GM12878 (cell line): Measurements from ENCODE around the gene KIAA0319L. TPM values are rescaled to one million over a fixed set of nuclear protein-coding genes. Genes with fewer than 3 reads are reported as not detected.

ENCODE experiments used
- ATAC-seq: fragments of 200-7000 bp; cut with Tn5 transposase; 3 replicates; pipeline ENCODE4 v1.9.1; 2020; ENCODE audit warnings: mild to moderate bottlenecking, moderate library complexity
- BruUV-seq: library from RNA; stranded (reverse); fragments of 400-500 nt; replicated peaks from 2 replicates; lab custom pipeline; 2021; lab: Mats Ljungman, UMichigan
- CTCF ChIA-PET: fragments of 300-600 bp; sonication (Branson Sonifier 250); formaldehyde crosslinking; extraction: SDS; loops from one replicate; lab custom pipeline; 2021; ENCODE audit warnings: inconsistent platforms; lab: Yijun Ruan, JAX
- POLR2A ChIA-PET: fragments of 350-600 bp; formaldehyde crosslinking; extraction: SDS; loops from one replicate; lab custom pipeline; 2021; ENCODE audit warnings: inconsistent platforms; lab: Charles Lee
- RAD21 ChIA-PET: fragments of 300-600 bp; sonication (Branson Sonifier 250); formaldehyde crosslinking; loops from one replicate; lab custom pipeline; 2023; ENCODE audit warnings: antibody characterized with exemption; ENCODE audit not compliant: unreplicated experiment; lab: Charles Lee
- SMC1A ChIA-PET: fragments of 300-600 bp; sonication (Branson Sonifier 250); formaldehyde crosslinking; loops from one replicate; lab custom pipeline; 2023; ENCODE audit not compliant: unreplicated experiment, uncharacterized antibody; lab: Charles Lee
- DNase-seq: peaks from one replicate; pipeline ENCODE4 v3.0.0-alpha.2; 2011; ENCODE audit warnings: low read depth, low spot score
- FAIRE-seq: peaks from 3 replicates; lab custom pipeline; 2011; peaks lifted over from hg19 to GRCh38; lab: Jason Lieb, UNC
- H2AFZ ChIP-seq: 2 replicates; pipeline ENCODE4 v1.6.0; 2011; ENCODE audit warnings: low read depth, low read length, control low read depth; ENCODE audit not compliant: control insufficient read depth
- H3K27ac ChIP-seq: 2 replicates; pipeline ENCODE4 v1.5.1; 2011; ENCODE audit warnings: control low read depth; ENCODE audit not compliant: control insufficient read depth, insufficient read depth
- H3K27me3 ChIP-seq, 2 experiments: replicated peaks in 1 of 2; 2 replicates each; pipeline versions ENCODE4 v1.6.0 to v1.6.1; 2011; ENCODE audit warnings: low read length in 1 of 2; ENCODE audit not compliant: control insufficient read depth in 2 of 2, insufficient read depth in 2 of 2
- H3K36me3 ChIP-seq, 2 experiments: 2 replicates each; pipeline ENCODE4 v1.5.1; 2011; ENCODE audit warnings: low read length in 1 of 2; ENCODE audit not compliant: control insufficient read depth in 2 of 2, insufficient read depth in 2 of 2
- H3K4me1 ChIP-seq: 2 replicates; pipeline ENCODE4 v1.6.1; 2011; ENCODE audit warnings: mild to moderate bottlenecking, low read length, moderate library complexity, mixed read lengths; ENCODE audit not compliant: control insufficient read depth, insufficient read depth
- H3K4me2 ChIP-seq: 2 replicates; pipeline ENCODE4 v1.6.0; 2011; ENCODE audit warnings: control low read depth; ENCODE audit not compliant: control insufficient read depth, insufficient read depth
- H3K4me3 ChIP-seq: fragments of 200-600 bp; sonication (generic); 2 replicates; pipeline ENCODE4 v1.5.1; 2016
- H3K79me2 ChIP-seq: 2 replicates; pipeline ENCODE4 v1.6.0; 2011; ENCODE audit warnings: low read length; ENCODE audit not compliant: control insufficient read depth, insufficient read depth
- H3K9ac ChIP-seq: 2 replicates; pipeline ENCODE4 v1.8.0; 2011; ENCODE audit warnings: low read length, control low read depth, mixed read lengths; ENCODE audit not compliant: control insufficient read depth, insufficient read depth
- H3K9me3 ChIP-seq: replicated peaks from 3 replicates; pipeline ENCODE4 v1.5.1; 2011; ENCODE audit warnings: mild to moderate bottlenecking, low read length; ENCODE audit not compliant: control insufficient read depth, insufficient read depth
- H4K20me1 ChIP-seq: 2 replicates; pipeline ENCODE4 v1.6.0; 2011; ENCODE audit not compliant: control insufficient read depth, insufficient read depth
- ATF2 ChIP-seq: IDR thresholded peaks from 2 replicates; pipeline ENCODE4 v1.6.1; 2012; ENCODE audit warnings: low read length, inconsistent platforms
- HSF1 ChIP-seq: fragments of 150-350 bp; IDR thresholded peaks from 2 replicates; pipeline ENCODE4 v1.6.1; 2014; ENCODE audit warnings: mild to moderate bottlenecking, low read depth, low read length
- PKNOX1 ChIP-seq: fragments of 450-650 bp; IDR thresholded peaks from 2 replicates; pipeline ENCODE4 v1.6.1; 2016; ENCODE audit warnings: mild to moderate bottlenecking
- RFX5 ChIP-seq: IDR thresholded peaks from 2 replicates; pipeline ENCODE4 v1.6.1; 2011; ENCODE audit warnings: low read depth, low read length, improper control_type of control experiment
- WGBS: methylation state at CpG from one replicate; pipeline ENCODE4 v1.1.6; 2016; ENCODE audit warnings: low lambda C conversion rate; ENCODE audit not compliant: insufficient replicate concordance, insufficient coverage; ENCODE audit errors: missing lambda C conversion rate; 5-methylcytosine and 5-hydroxymethylcytosine counted together
- in situ Hi-C: fragments of 300-500 bp; cut with MboI; formaldehyde crosslinking; loops from 9 replicates; pipeline ENCODE4 v1.14.3; 2018; ENCODE audit warnings: mixed read lengths
- intact Hi-C: fragments of 100-400 bp; cut with micrococcal nuclease; formaldehyde crosslinking; loops from one replicate; pipeline ENCODE4 v1.14.2; 2022; ENCODE audit not compliant: unreplicated experiment
- polyA plus RNA-seq, 11 experiments: library from polyadenylated mRNA; depleted of rRNA in 4 of 11; unstranded in 6 of 11; stranded (reverse) in 5 of 11; fragments of >200 nt; fragmentation: Nextera tagmentation in 4 of 11; fragmentation: Illumina TruSeq in 1 of 11; extraction: Ambion mirVana in 4 of 11; extraction: Trizol in 1 of 11; gene quantifications; 1 replicate in 1 of 11; 2 replicates in 10 of 11; pipeline versions ENCODE4 v1.2.1 to v1.2.3, GENCODE V29; 2011 to 2016; ENCODE audit warnings: inconsistent platforms in 2 of 11, missing spikeins in 2 of 11, low read depth in 1 of 11
- total RNA-seq, 4 experiments: library from RNA; depleted of rRNA in 3 of 4; stranded (reverse); fragments of >200 nt in 3 of 4; fragmentation: Illumina TruSeq in 1 of 4; extraction: Trizol in 1 of 4; gene quantifications; 2 replicates each; pipeline versions ENCODE4 v1.2.1 to v1.2.3, GENCODE V29; 2013 to 2021

KIAA0319L gene
- total and polyA plus RNA-seq, 10 of the 15 experiments (the other 5 are each of a cell fraction or from before 2014, with no cell fraction given) = 2.6 to 57.8 (median 25.4) TPM

GRCh38 chr1:35437200-35437599 lies 120.0 kb downstream of the KIAA0319L start:
- Histone ChIP-seq H3K9me3 (no peaks in the 10 kb centered on the region), H3K36me3 (peaks cover 22 to 26% of the 10 kb centered on the region in 2 experiments; a peak in 3 of 4 replicates), H3K27me3 (no peaks in the 10 kb centered on the region), H3K4me2 (no peak overlapping the region), H3K4me3 (no peak overlapping the region), H2AFZ (no peak overlapping the region), H3K9ac (no peak overlapping the region), H4K20me1 (no peaks in the 10 kb centered on the region; the same call in 1 of the 2 replicates), H3K27ac (no peak overlapping the region), H3K4me1 (no peaks in the 10 kb centered on the region), H3K79me2 (no peaks in the 10 kb centered on the region)
- in situ Hi-C loops = no loop called here
- ChIA-PET SMC1A (interaction anchor here (2.2 kb wide), 1 partner anchor 13 kb away, joined by 11 read pairs; no protein-coding TSS in a partner anchor), POLR2A (no interaction called here), CTCF (no interaction called here), RAD21 (no interaction called here)
- WGBS = 92% methylated on average over 9 of the region's 9 CpGs
- ATAC-seq = no peak
- no peak for DNase-seq
- FAIRE-seq = no peak
- no TSS peak for BruUV-seq
- intact Hi-C loops = no loop called here
- TF ChIP-seq PKNOX1 = no peak
- no peak for TF ChIP-seq HSF1
- TF ChIP-seq ATF2 = no peak
- no peak for TF ChIP-seq RFX5
